Heart left ventricle (tissue), 13 donors: ENCODE measurements around the gene GIGYF1.

Experiments used
- POLR2A ChIP-seq, 2 donors: fragments of 450-650 bp; IDR thresholded peaks; one replicate each; pipeline ENCODE4 v1.6.1; 2017; ENCODE audit warnings: antibody characterized with exemption in 2 of 2, mild to moderate bottlenecking in 2 of 2, moderate library complexity in 2 of 2
- TF ChIP-seq, protein P1 (sequence below), 12 donors: fragments of 200-600 bp; sonication (generic) in 4 of 12; IDR thresholded peaks; one replicate each; pipeline versions ENCODE4 v1.5.0 to v1.8.0; 2018 to 2022; ENCODE audit warnings: antibody characterized with exemption in 12 of 12, mild to moderate bottlenecking in 5 of 12
- donor health status: ischemic (EF 13 %, LVEDD 7.1; RV severe dilation, severe dysfunction).
- donor health status: DM: no; HTN: yes; CAD: no.
- donor health status: DM: no; HTN: no; CAD: no.
- donor health status: ischemic (EF 25% LVEDD 6.9; RV normal size, moderate dysfunction).
- donor health status: ischemic (EF 25% LVEDD 5.7; RV mildly dilated, moderate dysfunction).
- donor health status: ischemic (EF 35%, LVEDD 5.7; RV mildly dilated, moderate dysfunction).
- donor health status: nonischemic (EF 11% LVEDD 7.7; RV severe dilation, severe dysfunction).
- donor health status: DM: yes; HTN: yes; CAD: no.
- donor health status: PGD.
- donor health status: ischemic (EF 29% LVEDD 5.4; RV normal size, mild dysfunction).
- donor health status: nonischemic (EF 23%, LVEDD 6.1; RV moderate dilation, normal function).

DNA sequence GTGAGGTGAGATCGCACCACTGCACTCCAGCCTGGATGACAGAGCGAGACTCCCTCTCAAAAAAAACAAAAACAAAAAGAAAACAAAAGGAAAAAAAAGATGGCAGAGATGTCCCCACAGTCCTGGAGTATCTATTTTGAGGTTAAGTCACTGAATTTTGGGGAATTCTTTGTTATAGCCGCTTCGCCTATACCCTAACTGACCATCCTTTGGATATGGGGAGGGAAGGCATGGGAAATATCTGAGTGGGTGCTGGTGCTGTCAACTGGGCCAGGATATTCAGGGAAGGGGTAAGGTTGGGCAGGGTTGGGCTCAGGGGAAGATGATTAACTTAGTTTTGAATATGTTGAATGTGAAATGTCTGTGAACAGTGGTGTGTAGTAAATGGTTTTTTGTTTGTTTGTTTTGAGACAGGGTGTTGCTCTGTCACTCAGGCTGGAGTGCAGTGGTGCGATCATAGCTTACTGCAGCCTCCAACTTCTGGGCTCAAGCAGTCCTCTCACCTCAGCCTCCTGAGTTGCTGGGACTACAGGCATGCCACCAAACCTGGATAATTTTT, 28.8 kb downstream of the GIGYF1 start:
- TF ChIP-seq, protein P1, sequence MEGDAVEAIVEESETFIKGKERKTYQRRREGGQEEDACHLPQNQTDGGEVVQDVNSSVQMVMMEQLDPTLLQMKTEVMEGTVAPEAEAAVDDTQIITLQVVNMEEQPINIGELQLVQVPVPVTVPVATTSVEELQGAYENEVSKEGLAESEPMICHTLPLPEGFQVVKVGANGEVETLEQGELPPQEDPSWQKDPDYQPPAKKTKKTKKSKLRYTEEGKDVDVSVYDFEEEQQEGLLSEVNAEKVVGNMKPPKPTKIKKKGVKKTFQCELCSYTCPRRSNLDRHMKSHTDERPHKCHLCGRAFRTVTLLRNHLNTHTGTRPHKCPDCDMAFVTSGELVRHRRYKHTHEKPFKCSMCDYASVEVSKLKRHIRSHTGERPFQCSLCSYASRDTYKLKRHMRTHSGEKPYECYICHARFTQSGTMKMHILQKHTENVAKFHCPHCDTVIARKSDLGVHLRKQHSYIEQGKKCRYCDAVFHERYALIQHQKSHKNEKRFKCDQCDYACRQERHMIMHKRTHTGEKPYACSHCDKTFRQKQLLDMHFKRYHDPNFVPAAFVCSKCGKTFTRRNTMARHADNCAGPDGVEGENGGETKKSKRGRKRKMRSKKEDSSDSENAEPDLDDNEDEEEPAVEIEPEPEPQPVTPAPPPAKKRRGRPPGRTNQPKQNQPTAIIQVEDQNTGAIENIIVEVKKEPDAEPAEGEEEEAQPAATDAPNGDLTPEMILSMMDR (IDR thresholded peaks at IDR 0.05) = no peak
- no peak for TF ChIP-seq POLR2A (IDR thresholded peaks at IDR 0.05)
